Progenitor cell of endocrine pancreas (in vitro differentiated cells): ENCODE data around the gene BMPR2. TPM values are rescaled to one million over a fixed set of nuclear protein-coding genes. Genes with fewer than 3 reads are reported as not detected.
A peak's percentile ranks its signal among the peaks of the same experiment; 100 is the strongest.

ENCODE experiments used
- DNase-seq: peaks from one replicate; pipeline ENCODE4 v3.0.0; 2021; ENCODE audit warnings: low spot score; ENCODE audit not compliant: unreplicated experiment
- H3K27ac Mint-ChIP-seq: 2 replicates; pipeline ENCODE4 v1.8.0; 2021; ENCODE audit warnings: mild to moderate bottlenecking, moderate library complexity, mixed read lengths
- H3K27me3 Mint-ChIP-seq: 2 replicates; pipeline ENCODE4 v1.8.0; 2021; ENCODE audit warnings: mixed read lengths
- H3K36me3 Mint-ChIP-seq: 2 replicates; pipeline ENCODE4 v1.8.0; 2022; ENCODE audit warnings: mixed read lengths; ENCODE audit not compliant: insufficient read depth
- H3K4me1 Mint-ChIP-seq: 2 replicates; pipeline ENCODE4 v1.8.0; 2021; ENCODE audit warnings: low read depth, mixed read lengths
- H3K4me3 Mint-ChIP-seq: 2 replicates; pipeline ENCODE4 v1.8.0; 2021; ENCODE audit warnings: low read depth, mild to moderate bottlenecking, moderate library complexity, mixed read lengths
- H3K9me3 Mint-ChIP-seq: 2 replicates; pipeline ENCODE4 v1.8.0; 2021; ENCODE audit warnings: low read depth, mixed read lengths
- total RNA-seq: library from RNA; stranded (reverse); gene quantifications from 2 replicates; pipeline ENCODE4 v1.2.1, GENCODE V29; 2021
- TF ChIP-seq, protein P1 (sequence below): fragments of 200-600 bp; sonication (generic); IDR thresholded peaks from one replicate; pipeline ENCODE4 v1.5.0; 2021; ENCODE audit warnings: antibody characterized with exemption, mild to moderate bottlenecking; ENCODE audit not compliant: unreplicated experiment

Gene BMPR2
- total RNA-seq, 1 donor from 2014 or later, result 36.7 TPM

DNA sequence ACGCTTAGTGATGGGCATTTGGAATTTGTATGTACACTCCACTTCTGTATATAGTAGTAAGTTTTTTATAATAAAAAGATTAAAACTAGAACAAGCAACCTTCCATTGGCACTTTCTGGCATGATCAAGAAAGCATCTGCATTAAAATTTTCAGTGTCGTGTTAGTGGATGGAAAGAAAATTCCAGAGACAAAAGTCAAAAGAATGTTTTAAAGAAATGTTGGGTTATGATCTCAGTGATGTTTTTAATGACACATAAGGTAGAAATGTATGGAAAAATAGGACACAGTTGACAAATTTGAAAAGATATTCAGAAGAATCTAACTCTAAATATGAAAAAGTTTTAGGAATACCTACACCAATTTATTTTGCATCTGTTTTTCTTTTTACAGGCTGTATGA, 132.6 kb downstream of the BMPR2 start:
- Mint-ChIP-seq H3K4me3 (no peak overlapping the region), H3K9me3 (no peaks in the 10 kb centered on the region), H3K4me1 (peaks cover 3% of the 10 kb centered on the region), H3K27me3 (no peaks in the 10 kb centered on the region), H3K27ac (no peak overlapping the region), H3K36me3 (peaks cover 10% of the 10 kb centered on the region)
- TF ChIP-seq, protein P1, sequence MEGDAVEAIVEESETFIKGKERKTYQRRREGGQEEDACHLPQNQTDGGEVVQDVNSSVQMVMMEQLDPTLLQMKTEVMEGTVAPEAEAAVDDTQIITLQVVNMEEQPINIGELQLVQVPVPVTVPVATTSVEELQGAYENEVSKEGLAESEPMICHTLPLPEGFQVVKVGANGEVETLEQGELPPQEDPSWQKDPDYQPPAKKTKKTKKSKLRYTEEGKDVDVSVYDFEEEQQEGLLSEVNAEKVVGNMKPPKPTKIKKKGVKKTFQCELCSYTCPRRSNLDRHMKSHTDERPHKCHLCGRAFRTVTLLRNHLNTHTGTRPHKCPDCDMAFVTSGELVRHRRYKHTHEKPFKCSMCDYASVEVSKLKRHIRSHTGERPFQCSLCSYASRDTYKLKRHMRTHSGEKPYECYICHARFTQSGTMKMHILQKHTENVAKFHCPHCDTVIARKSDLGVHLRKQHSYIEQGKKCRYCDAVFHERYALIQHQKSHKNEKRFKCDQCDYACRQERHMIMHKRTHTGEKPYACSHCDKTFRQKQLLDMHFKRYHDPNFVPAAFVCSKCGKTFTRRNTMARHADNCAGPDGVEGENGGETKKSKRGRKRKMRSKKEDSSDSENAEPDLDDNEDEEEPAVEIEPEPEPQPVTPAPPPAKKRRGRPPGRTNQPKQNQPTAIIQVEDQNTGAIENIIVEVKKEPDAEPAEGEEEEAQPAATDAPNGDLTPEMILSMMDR, result no peak
- no peak for DNase-seq

DNA sequence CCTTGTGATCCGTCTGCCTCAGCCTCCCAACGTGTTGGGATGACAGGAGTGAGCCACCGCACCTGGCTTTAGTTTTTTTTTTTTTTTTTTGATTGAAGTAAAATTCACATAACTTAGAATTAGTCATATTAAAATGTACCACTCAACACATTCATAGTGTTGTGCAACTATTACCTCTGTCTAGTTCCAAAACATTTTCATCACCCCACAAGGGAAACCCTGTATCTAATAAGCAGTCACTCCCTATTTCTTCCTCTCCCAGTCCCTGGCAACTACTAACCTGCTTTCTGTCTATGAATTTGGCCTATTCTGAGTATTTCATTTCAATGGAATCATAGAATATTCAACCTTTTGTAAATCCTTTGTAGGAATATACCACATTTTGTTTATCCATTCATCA, 134.8 kb downstream of the BMPR2 start:
- peaks cover 3% of the 10 kb centered on the region for H3K4me1 Mint-ChIP-seq
- no peaks in the 10 kb centered on the region for H3K9me3 Mint-ChIP-seq
- H3K36me3 Mint-ChIP-seq, result peaks cover 2% of the 10 kb centered on the region
- H3K27ac Mint-ChIP-seq, result peak overlapping the region; percentile 6
- no peaks in the 10 kb centered on the region for H3K27me3 Mint-ChIP-seq
- TF ChIP-seq, protein P1, result no peak
- H3K4me3 Mint-ChIP-seq, result no peak overlapping the region
- no peak for DNase-seq

GRCh38 chr2:202512176-202512575, 136.0 kb downstream of the BMPR2 start:
- TF ChIP-seq, protein P1, result no peak
- Mint-ChIP-seq H3K9me3 (no peaks in the 10 kb centered on the region), H3K27ac (no peak overlapping the region), H3K4me1 (peaks cover 3% of the 10 kb centered on the region), H3K36me3 (peaks cover 2% of the 10 kb centered on the region), H3K27me3 (no peaks in the 10 kb centered on the region), H3K4me3 (no peak overlapping the region)
- no peak for DNase-seq

GRCh38 chr2:202514732-202515131, 138.6 kb downstream of the BMPR2 start:
- peaks cover 8% of the 10 kb centered on the region for H3K36me3 Mint-ChIP-seq
- TF ChIP-seq, protein P1, result no peak
- H3K27ac Mint-ChIP-seq, result no peak overlapping the region

GRCh38 chr2:202519453-202519852, 143.3 kb downstream of the BMPR2 start:
- no peak for DNase-seq
- Mint-ChIP-seq H3K27ac (no peak overlapping the region), H3K4me3 (no peak overlapping the region), H3K9me3 (no peaks in the 10 kb centered on the region), H3K27me3 (no peaks in the 10 kb centered on the region), H3K4me1 (no peaks in the 10 kb centered on the region), H3K36me3 (peaks cover 35% of the 10 kb centered on the region)
- TF ChIP-seq, protein P1, result no peak

More at GRCh38 chr2:202514732-202515131, 138.6 kb downstream of the BMPR2 start:
- Mint-ChIP-seq H3K27me3 (no peaks in the 10 kb centered on the region), H3K4me1 (peaks cover 3% of the 10 kb centered on the region), H3K4me3 (no peak overlapping the region), H3K9me3 (no peaks in the 10 kb centered on the region)
- no peak for DNase-seq
